ENCODE measurements around the gene TNK1. TPM values are rescaled to one million over a fixed set of nuclear protein-coding genes. Genes with fewer than 3 reads are reported as not detected.

The TNK1 gene
- total RNA-seq, 1 donor from 2014 or later: 0.43 TPM

GRCh38 chr17:7410634-7411426 is 29.9 kb downstream of the TNK1 start:
- no peak for DNase-seq (ENCODE audit: low spot score in 2 of 2)
- Histone ChIP-seq H3K9me3 (no peaks in the 10 kb centered on the region), H3K27ac (no peak overlapping the region), H3K27me3 (no peaks in the 10 kb centered on the region), H3K4me3 (no peak overlapping the region), H3K36me3 (peaks cover 5 to 17% of the 10 kb centered on the region in 2 donors), H3K4me1 (peaks cover 0 to 2% of the 10 kb centered on the region in 2 donors)
- TF ChIP-seq CTCF (IDR thresholded peaks at IDR 0.05): no peak
- intact Hi-C loops (cut with DNase I): no loop called here

GRCh38 chr17:7411427-7411750 is 30.5 kb downstream of the TNK1 start:
- no peaks in the 10 kb centered on the region for H3K9me3 ChIP-seq
- intact Hi-C loops (cut with DNase I): no loop called here
- TF ChIP-seq CTCF (IDR thresholded peaks at IDR 0.05): no peak
- no peaks in the 10 kb centered on the region for H3K4me1 ChIP-seq
- no peaks in the 10 kb centered on the region for H3K27me3 ChIP-seq
- no peak for DNase-seq (ENCODE audit: low spot score in 2 of 2)
- H3K4me3 ChIP-seq: no peak overlapping the region
- no peak overlapping the region for H3K27ac ChIP-seq
- H3K36me3 ChIP-seq: peaks cover 6 to 17% of the 10 kb centered on the region in 2 donors

- intact Hi-C loops (cut with DNase I): no loop called here
- H3K27me3 ChIP-seq: no peaks in the 10 kb centered on the region
- no peaks in the 10 kb centered on the region for H3K9me3 ChIP-seq
- peaks cover 10 to 29% of the 10 kb centered on the region in 2 donors for H3K36me3 ChIP-seq
- no peak overlapping the region for H3K27ac ChIP-seq
- H3K4me1 ChIP-seq: no peaks in the 10 kb centered on the region
- no peak overlapping the region for H3K4me3 ChIP-seq
- no peak for TF ChIP-seq CTCF (IDR thresholded peaks at IDR 0.05)
- no peak for DNase-seq (ENCODE audit: low spot score in 2 of 2)
Observed at GRCh38 chr17:7413346-7413985, 32.6 kb downstream of the TNK1 start.

GRCh38 chr17:7414837-7415236 is 33.9 kb downstream of the TNK1 start:
- H3K4me1 ChIP-seq: no peaks in the 10 kb centered on the region
- H3K27ac ChIP-seq: no peak overlapping the region
- intact Hi-C loops (cut with DNase I): no loop called here
- DNase-seq (ENCODE audit: low spot score in 2 of 2): no peak
- H3K27me3 ChIP-seq: no peaks in the 10 kb centered on the region
- H3K36me3 ChIP-seq: peaks cover 10 to 22% of the 10 kb centered on the region in 2 donors
- no peak overlapping the region for H3K4me3 ChIP-seq
- TF ChIP-seq CTCF (IDR thresholded peaks at IDR 0.05): no peak
- no peaks in the 10 kb centered on the region for H3K9me3 ChIP-seq

- no peak overlapping the region for H3K4me3 ChIP-seq
- no peak for TF ChIP-seq CTCF (IDR thresholded peaks at IDR 0.05)
- H3K4me1 ChIP-seq: no peaks in the 10 kb centered on the region
- intact Hi-C loops (cut with DNase I): no loop called here
- no peak overlapping the region for H3K27ac ChIP-seq
- no peaks in the 10 kb centered on the region for H3K27me3 ChIP-seq
- H3K36me3 ChIP-seq: peaks cover 10 to 22% of the 10 kb centered on the region in 2 donors
- no peaks in the 10 kb centered on the region for H3K9me3 ChIP-seq
- no peak for DNase-seq (ENCODE audit: low spot score in 2 of 2)
Observed at GRCh38 chr17:7415784-7416183, 34.9 kb downstream of the TNK1 start.
